ENCODE measurements around the gene DNASE1L1.

DNASE1L1 gene

GRCh38 chrX:154368630-154369448 lies 40.2 kb downstream of the DNASE1L1 start (continued):
- TF ChIP-seq ZNF488 (tag by site-specific recombination; IDR thresholded peaks at IDR 0.05) (no peak), KLF16 (tag by site-specific recombination; IDR thresholded peaks at IDR 0.05) (peak; percentile 45; the same call in 1 of the 2 replicates), EGR2 (tag by site-specific recombination; IDR thresholded peaks at IDR 0.05; ENCODE audit: low read depth) (no peak), ZNF664 (tag by site-specific recombination; IDR thresholded peaks at IDR 0.05) (no peak), ZEB2 (tag by site-specific recombination; IDR thresholded peaks at IDR 0.05) (peak; percentile 77), ZIC2 (tag by site-specific recombination; IDR thresholded peaks at IDR 0.05) (peak; percentile 83), ZNF660 (tag by site-specific recombination; IDR thresholded peaks at IDR 0.05) (no peak), ZSCAN5A (tag by site-specific recombination; IDR thresholded peaks at IDR 0.05) (no peak), ZNF629 (tag by site-specific recombination; IDR thresholded peaks at IDR 0.05) (no peak), ZFHX2 (tag by site-specific recombination; conservative IDR thresholded peaks at IDR 0.05) (no peak; the same call in none of the 2 replicates), ZBTB49 (tag by site-specific recombination; IDR thresholded peaks at IDR 0.05; ENCODE audit: low read depth) (no peak), GLIS2 (tag by site-specific recombination; IDR thresholded peaks at IDR 0.05) (peak; percentile 70), ZNF394 (tag by site-specific recombination; IDR thresholded peaks at IDR 0.05; ENCODE audit: borderline replicate concordance) (no peak), ZNF624 (tag by site-specific recombination; IDR thresholded peaks at IDR 0.05) (no peak), ZNF692 (tag by site-specific recombination; IDR thresholded peaks at IDR 0.05) (peak; percentile 97), KLF17 (tag by site-specific recombination; IDR thresholded peaks at IDR 0.05) (peak; percentile 33; the same call in 1 of the 2 replicates), ZNF48 (tag by site-specific recombination; IDR thresholded peaks at IDR 0.05) (no peak)

All from HEK293 (cell line).